Stomach smooth muscle (tissue), 2 donors: Measurements from ENCODE around the gene PPP1R14B.

Source experiments
- H3K27ac ChIP-seq: one replicate; pipeline ENCODE4 v1.7.0; 2013; ENCODE audit warnings: mild to moderate bottlenecking, low read length, inconsistent platforms
- H3K27me3 ChIP-seq, 2 donors: one replicate each; pipeline ENCODE4 v1.7.0; 2013; ENCODE audit warnings: low read length in 2 of 2; ENCODE audit not compliant: insufficient read depth in 2 of 2, control insufficient read depth in 1 of 2
- H3K36me3 ChIP-seq, 2 donors: one replicate each; pipeline ENCODE4 v1.7.0; 2013; ENCODE audit warnings: low read length in 2 of 2; ENCODE audit not compliant: control insufficient read depth in 2 of 2, insufficient read depth in 2 of 2
- H3K4me1 ChIP-seq: one replicate; pipeline ENCODE4 v1.7.0; 2013; ENCODE audit warnings: low read length; ENCODE audit not compliant: control insufficient read depth, insufficient read depth
- H3K4me3 ChIP-seq, 2 donors: one replicate each; pipeline ENCODE4 v1.7.0; 2013; ENCODE audit warnings: low read length in 2 of 2
- H3K9ac ChIP-seq, 2 donors: one replicate each; pipeline ENCODE4 v1.7.0; 2013; ENCODE audit warnings: low read length in 2 of 2, mild to moderate bottlenecking in 1 of 2
- H3K9me3 ChIP-seq, 2 donors: one replicate each; pipeline ENCODE4 v1.7.0; 2013; ENCODE audit warnings: low read length in 2 of 2; ENCODE audit not compliant: control insufficient read depth in 2 of 2
- donor health status: healthy.
- donor health status: Pancreatic carcinoma.

PPP1R14B gene

GRCh38 chr11:64288353-64288750, 41.6 kb upstream of the PPP1R14B start:
- Histone ChIP-seq H3K4me3 (no peak overlapping the region), H3K4me1 (peaks cover 32% of the 10 kb centered on the region)

GRCh38 chr11:64287676-64288352, 41.1 kb upstream of the PPP1R14B start:
- peaks cover 37% of the 10 kb centered on the region for H3K4me1 ChIP-seq
- no peak overlapping the region for H3K27ac ChIP-seq
- no peaks in the 10 kb centered on the region for H3K9me3 ChIP-seq
- peaks cover 17 to 27% of the 10 kb centered on the region in 2 donors for H3K27me3 ChIP-seq
- no peak overlapping the region for H3K4me3 ChIP-seq
- peaks cover 2 to 4% of the 10 kb centered on the region in 2 donors for H3K36me3 ChIP-seq
- H3K9ac ChIP-seq, result no peak overlapping the region

More at GRCh38 chr11:64288353-64288750, 41.6 kb upstream of the PPP1R14B start:
- H3K9ac ChIP-seq, result no peak overlapping the region
- H3K27ac ChIP-seq, result no peak overlapping the region
- H3K36me3 ChIP-seq, result no peaks in the 10 kb centered on the region
- H3K27me3 ChIP-seq, result peaks cover 21 to 32% of the 10 kb centered on the region in 2 donors
- H3K9me3 ChIP-seq, result no peaks in the 10 kb centered on the region

- Histone ChIP-seq H3K27me3 (peaks cover 13 to 16% of the 10 kb centered on the region in 2 donors), H3K4me1 (peaks cover 35% of the 10 kb centered on the region), H3K4me3 (no peak overlapping the region), H3K9me3 (no peaks in the 10 kb centered on the region), H3K36me3 (peaks cover 4 to 7% of the 10 kb centered on the region in 2 donors), H3K27ac (no peak overlapping the region), H3K9ac (no peak overlapping the region)
Measured at GRCh38 chr11:64286801-64287159, 40.0 kb upstream of the PPP1R14B start.

GRCh38 chr11:64285885-64286800, 39.4 kb upstream of the PPP1R14B start:
- Histone ChIP-seq H3K27ac (peak overlapping the region; percentile 31), H3K9ac (peak overlapping the region; percentile 72 to 77), H3K4me1 (peaks cover 29% of the 10 kb centered on the region), H3K36me3 (peaks cover 4 to 10% of the 10 kb centered on the region in 2 donors), H3K27me3 (peaks cover 10 to 12% of the 10 kb centered on the region in 2 donors), H3K4me3 (peak overlapping the region; percentile 93 to 96), H3K9me3 (no peaks in the 10 kb centered on the region)

GRCh38 chr11:64284962-64285884, 38.5 kb upstream of the PPP1R14B start, which contains the start of gene GPR137:
GPR137 (plus strand) TSS chr11:64285848; CDS start chr11:64286525, 677 bp downstream.
- H3K27me3 ChIP-seq, result peaks cover under 1 to 3% of the 10 kb centered on the region in 2 donors
- peak within 1 kb of the TSS; percentile 96 for H3K27ac ChIP-seq
- H3K4me1 ChIP-seq, result peaks cover 28% of the 10 kb centered on the region
- peaks cover 4 to 10% of the 10 kb centered on the region in 2 donors for H3K36me3 ChIP-seq
- H3K9ac ChIP-seq, result peak within 1 kb of the TSS; percentile 89 to 98
- peak within 1 kb of the TSS; percentile 93 to 96 for H3K4me3 ChIP-seq
- H3K9me3 ChIP-seq, result no peaks in the 10 kb centered on the region

GRCh38 chr11:64284048-64284961, 37.6 kb upstream of the PPP1R14B start, which contains the start of gene BAD:
BAD (minus strand) TSS chr11:64284665; CDS start chr11:64284368, 297 bp downstream.
- H3K27me3 ChIP-seq, result no peaks in the 10 kb centered on the region
- H3K27ac ChIP-seq, result peak within 1 kb of the TSS; percentile 96
- no peaks in the 10 kb centered on the region for H3K9me3 ChIP-seq
- peak within 1 kb of the TSS; percentile 95 to 98 for H3K9ac ChIP-seq
- H3K36me3 ChIP-seq, result peaks cover 4 to 10% of the 10 kb centered on the region in 2 donors
- H3K4me1 ChIP-seq, result peaks cover 28% of the 10 kb centered on the region
- peak within 1 kb of the TSS; percentile 93 to 96 for H3K4me3 ChIP-seq

GRCh38 chr11:64283092-64283491, 36.3 kb upstream of the PPP1R14B start:
- Histone ChIP-seq H3K27me3 (no peaks in the 10 kb centered on the region), H3K9ac (peak overlapping the region; percentile 23 to 95), H3K9me3 (no peaks in the 10 kb centered on the region), H3K4me3 (peak overlapping the region in 1 of 2 donors; percentile 93), H3K27ac (peak overlapping the region; percentile 18), H3K36me3 (peaks cover 7 to 15% of the 10 kb centered on the region in 2 donors), H3K4me1 (peaks cover 28% of the 10 kb centered on the region)

GRCh38 chr11:64281957-64282770, 35.4 kb upstream of the PPP1R14B start:
- peaks cover 9 to 15% of the 10 kb centered on the region in 2 donors for H3K36me3 ChIP-seq
- no peaks in the 10 kb centered on the region for H3K27me3 ChIP-seq
- no peak overlapping the region for H3K27ac ChIP-seq
- H3K9me3 ChIP-seq, result no peaks in the 10 kb centered on the region
- peaks cover 28% of the 10 kb centered on the region for H3K4me1 ChIP-seq
- H3K9ac ChIP-seq, result peak overlapping the region in 1 of 2 donors; percentile 29
- no peak overlapping the region for H3K4me3 ChIP-seq
